Smooth muscle cell of trachea (primary cell): Measurements from ENCODE around the gene VCX2. TPM values are rescaled to one million over a fixed set of nuclear protein-coding genes. Genes with fewer than 3 reads are reported as not detected.

Experiments used
- total RNA-seq: library from RNA; depleted of rRNA; stranded (reverse); fragments of >200 nt; gene quantifications from 2 replicates; pipeline ENCODE4 v1.2.1, GENCODE V29; 2014

VCX2 gene
- total RNA-seq: not detected in 2 replicates

GRCh38 chrX:8171169-8171568 is at the start of gene VCX2:
Gene VCX2 (minus strand): TSS chrX:8171267. CDS start chrX:8170643, 624 bp downstream.

Other genes starting within 250 kb of the VCX2 start
- gene PNPLA4, start 243.9 kb downstream of the VCX2 start, total RNA-seq: 12.7 and 16.0 TPM in 2 replicates